PC-3 (cell line): ENCODE data around the gene CFAP99. TPM values are rescaled to one million over a fixed set of nuclear protein-coding genes. Genes with fewer than 3 reads are reported as not detected.
A peak's percentile ranks its signal among the peaks of the same experiment; 100 is the strongest.
"Not testable (repeated sequence)": the region's sequence is repeated elsewhere in the genome, so short reads cannot be mapped to it uniquely, and the experiment has no call there.

Experiments
- ATAC-seq: fragments of 200-7000 bp; cut with Tn5 transposase; 2 replicates; pipeline ENCODE4 v1.9.1; 2020; ENCODE audit warnings: mild to moderate bottlenecking, moderate library complexity
- BruUV-seq: library from RNA; stranded (reverse); fragments of 400-500 nt; replicated peaks from 2 replicates; lab custom pipeline; 2021; lab: Mats Ljungman, UMichigan
- CTCF ChIA-PET: fragments of 300-600 bp; sonication (Branson Sonifier 250); formaldehyde crosslinking; loops from one replicate; lab custom pipeline; 2022; ENCODE audit warnings: antibody characterized with exemption; lab: Charles Lee
- POLR2A ChIA-PET: fragments of 300-600 bp; sonication (Branson Sonifier 250); formaldehyde crosslinking; loops from one replicate; lab custom pipeline; 2022; ENCODE audit warnings: antibody characterized with exemption; ENCODE audit not compliant: unreplicated experiment; lab: Charles Lee
- DNase-seq: peaks from one replicate; pipeline ENCODE4 v3.0.0-alpha.2; 2015
- H2AFZ ChIP-seq: fragments of 300-600 bp; sonication (generic); 2 replicates; pipeline ENCODE4 v1.6.0; 2016; ENCODE audit warnings: antibody characterized with exemption, low read length
- H3F3A ChIP-seq: fragments of 300-600 bp; sonication (generic); one replicate; pipeline ENCODE4 v1.6.0; 2017; ENCODE audit warnings: antibody characterized with exemption, low read length, control low read depth, mild to moderate bottlenecking; ENCODE audit not compliant: unreplicated experiment
- H3K27ac ChIP-seq: fragments of 300-600 bp; sonication (generic); 2 replicates; pipeline ENCODE4 v1.5.1; 2016; ENCODE audit warnings: mild to moderate bottlenecking, low read length
- H3K27me3 ChIP-seq: fragments of 300-600 bp; sonication (generic); 2 replicates; pipeline ENCODE4 v1.6.1; 2016; ENCODE audit warnings: low read length, mixed read lengths
- H3K36me3 ChIP-seq: fragments of 300-600 bp; sonication (generic); 2 replicates; pipeline ENCODE4 v1.6.1; 2016; ENCODE audit warnings: low read depth, mixed run types, low read length, mixed read lengths
- H3K4me1 ChIP-seq: fragments of 300-600 bp; sonication (generic); 2 replicates; pipeline ENCODE4 v1.5.1; 2016; ENCODE audit warnings: low read length; ENCODE audit not compliant: insufficient read depth
- H3K4me2 ChIP-seq: fragments of 300-600 bp; sonication (generic); 2 replicates; pipeline ENCODE4 v1.6.0; 2016; ENCODE audit warnings: low read length
- H3K4me3 ChIP-seq: fragments of 300-600 bp; sonication (generic); 2 replicates; pipeline ENCODE4 v1.5.1; 2016; ENCODE audit warnings: mild to moderate bottlenecking, low read length, mixed read lengths
- H3K79me2 ChIP-seq: fragments of 300-600 bp; sonication (generic); 2 replicates; pipeline ENCODE4 v1.6.1; 2017; ENCODE audit warnings: low read length, mixed read lengths
- H3K9ac ChIP-seq: fragments of 300-600 bp; sonication (generic); 2 replicates; pipeline ENCODE4 v1.6.0; 2016; ENCODE audit warnings: mild to moderate bottlenecking, low read length
- H3K9me2 ChIP-seq: fragments of 300-600 bp; sonication (generic); replicated peaks from 2 replicates; pipeline ENCODE4 v1.6.1; 2016; ENCODE audit warnings: mixed run types, low read length, mixed read lengths
- H3K9me3 ChIP-seq: fragments of 300-600 bp; sonication (generic); 2 replicates; pipeline ENCODE4 v1.6.1; 2016; ENCODE audit warnings: low read length, mixed read lengths
- H4K20me1 ChIP-seq: fragments of 300-600 bp; sonication (generic); 2 replicates; pipeline ENCODE4 v1.6.1; 2016; ENCODE audit warnings: low read length, mixed read lengths
- EZH2 ChIP-seq: fragments of 300-600 bp; sonication (generic); IDR thresholded peaks from one replicate; pipeline ENCODE4 v1.6.1; 2017; ENCODE audit warnings: antibody characterized with exemption, mild to moderate bottlenecking, low read length; ENCODE audit not compliant: unreplicated experiment
- EZH2phosphoT487 ChIP-seq: fragments of 300-600 bp; sonication (generic); IDR thresholded peaks from 2 replicates; pipeline ENCODE4 v1.6.1; 2018; ENCODE audit warnings: mild to moderate bottlenecking, antibody characterized with exemption, low read length, borderline replicate concordance
- intact Hi-C: fragments of 100-400 bp; cut with micrococcal nuclease; formaldehyde crosslinking; loops from 2 replicates; pipeline ENCODE4 v1.9.0; 2023
- total RNA-seq: library from RNA; depleted of rRNA; stranded (reverse); fragments of >200 nt; gene quantifications from 2 replicates; pipeline ENCODE4 v1.2.3, GENCODE V29; 2014
- TF ChIP-seq, protein P1 (sequence below): fragments of 300-600 bp; sonication (generic); conservative IDR thresholded peaks from 2 replicates; pipeline ENCODE4 v1.5.1; 2017; ENCODE audit warnings: antibody characterized with exemption, low read depth, mild to moderate bottlenecking, low read length

CFAP99 gene
- total RNA-seq, 1 experiment from 2014 or later, result not detected

DNA sequence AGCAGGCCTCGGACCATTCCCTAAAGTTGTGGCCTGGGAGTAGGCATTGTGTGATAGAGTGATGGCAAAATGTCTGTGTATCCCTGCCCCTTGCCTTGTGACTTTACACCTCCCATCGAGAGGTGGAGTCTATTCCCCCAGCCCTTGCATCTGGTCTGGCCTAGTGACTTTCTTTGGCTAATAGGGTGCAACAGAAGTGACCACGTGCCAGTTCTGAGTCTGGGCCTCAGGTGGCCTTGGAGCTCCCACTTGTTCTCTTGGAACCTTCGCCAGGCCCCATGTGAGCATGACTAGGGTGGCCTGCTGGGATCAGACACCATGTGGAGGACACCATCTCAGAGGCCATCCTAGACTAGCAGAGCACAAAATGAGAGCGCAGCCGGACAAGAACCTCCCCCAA, 46.3 kb downstream of the CFAP99 start:
- H2AFZ ChIP-seq, result no peak overlapping the region
- H3K9me3 ChIP-seq, result no peaks in the 10 kb centered on the region
- H3K4me3 ChIP-seq, result no peak overlapping the region
- DNase-seq (no peak), ATAC-seq (no peak)
- intact Hi-C loops, result loop anchor here (5.0 to 10.0 kb wide), 2 partner anchors 50 to 72 kb away; partner anchors contain the start of genes CFAP99, FAM193A and ZFYVE28
- no peak overlapping the region for H3K4me2 ChIP-seq
- H3F3A ChIP-seq, result no peaks in the 10 kb centered on the region
- peaks cover 25% of the 10 kb centered on the region for H3K79me2 ChIP-seq
- no peak overlapping the region for H3K9ac ChIP-seq
- no peaks in the 10 kb centered on the region for H3K36me3 ChIP-seq
- H3K9me2 ChIP-seq, result no peaks in the 10 kb centered on the region
- no peak overlapping the region for H3K27ac ChIP-seq
- POLR2A ChIA-PET, result no interaction called here
- no peaks in the 10 kb centered on the region for H3K27me3 ChIP-seq
- CTCF ChIA-PET, result interaction anchor here (0.8 kb wide), 1 partner anchor 63 kb away, joined by 5 read pairs; no protein-coding TSS in a partner anchor
- H4K20me1 ChIP-seq, result peaks cover 3% of the 10 kb centered on the region
- H3K4me1 ChIP-seq, result peaks cover 7% of the 10 kb centered on the region; the same call in 1 of the 2 replicates
- TF ChIP-seq, protein P1, sequence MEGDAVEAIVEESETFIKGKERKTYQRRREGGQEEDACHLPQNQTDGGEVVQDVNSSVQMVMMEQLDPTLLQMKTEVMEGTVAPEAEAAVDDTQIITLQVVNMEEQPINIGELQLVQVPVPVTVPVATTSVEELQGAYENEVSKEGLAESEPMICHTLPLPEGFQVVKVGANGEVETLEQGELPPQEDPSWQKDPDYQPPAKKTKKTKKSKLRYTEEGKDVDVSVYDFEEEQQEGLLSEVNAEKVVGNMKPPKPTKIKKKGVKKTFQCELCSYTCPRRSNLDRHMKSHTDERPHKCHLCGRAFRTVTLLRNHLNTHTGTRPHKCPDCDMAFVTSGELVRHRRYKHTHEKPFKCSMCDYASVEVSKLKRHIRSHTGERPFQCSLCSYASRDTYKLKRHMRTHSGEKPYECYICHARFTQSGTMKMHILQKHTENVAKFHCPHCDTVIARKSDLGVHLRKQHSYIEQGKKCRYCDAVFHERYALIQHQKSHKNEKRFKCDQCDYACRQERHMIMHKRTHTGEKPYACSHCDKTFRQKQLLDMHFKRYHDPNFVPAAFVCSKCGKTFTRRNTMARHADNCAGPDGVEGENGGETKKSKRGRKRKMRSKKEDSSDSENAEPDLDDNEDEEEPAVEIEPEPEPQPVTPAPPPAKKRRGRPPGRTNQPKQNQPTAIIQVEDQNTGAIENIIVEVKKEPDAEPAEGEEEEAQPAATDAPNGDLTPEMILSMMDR, result no peak
- TF ChIP-seq EZH2, result no peak
- no peak for TF ChIP-seq EZH2phosphoT487
- BruUV-seq, result no TSS peak

DNA sequence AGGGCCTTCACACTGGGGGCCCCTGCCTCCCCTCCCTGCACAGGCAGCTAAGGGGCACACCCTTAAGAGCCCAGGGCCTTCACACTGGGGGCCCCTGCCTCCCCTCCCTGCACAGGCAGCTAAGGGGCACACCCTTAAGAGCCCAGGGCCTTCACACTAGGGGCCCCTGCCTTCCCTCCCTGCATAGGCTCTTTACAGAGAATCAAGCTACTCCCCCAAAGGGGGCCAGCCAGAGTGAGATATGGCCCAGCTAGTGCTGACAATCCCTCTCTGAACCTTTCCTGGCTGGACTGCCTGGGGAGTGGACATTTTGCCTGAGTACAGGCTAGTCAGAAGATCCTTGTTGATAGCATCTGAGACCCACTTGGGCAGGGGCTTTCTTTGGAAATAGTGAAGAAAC, 46.8 kb downstream of the CFAP99 start:
- H3K36me3 ChIP-seq, H3K4me3 ChIP-seq, H3K9ac ChIP-seq, H3K9me2 ChIP-seq, H3K4me2 ChIP-seq, H4K20me1 ChIP-seq, H3K27me3 ChIP-seq, CTCF ChIA-PET, POLR2A ChIA-PET, H3F3A ChIP-seq, BruUV-seq, H3K9me3 ChIP-seq, H3K27ac ChIP-seq, DNase-seq, H2AFZ ChIP-seq, ATAC-seq: not testable (repeated sequence)
- intact Hi-C loops, result loop anchor here (5.0 to 10.0 kb wide), 2 partner anchors 51 to 72 kb away; partner anchors contain the start of genes CFAP99, FAM193A and ZFYVE28
- Histone ChIP-seq H3K79me2 (peaks cover 30% of the 10 kb centered on the region), H3K4me1 (peaks cover 13% of the 10 kb centered on the region; the same call in 1 of the 2 replicates)

DNA sequence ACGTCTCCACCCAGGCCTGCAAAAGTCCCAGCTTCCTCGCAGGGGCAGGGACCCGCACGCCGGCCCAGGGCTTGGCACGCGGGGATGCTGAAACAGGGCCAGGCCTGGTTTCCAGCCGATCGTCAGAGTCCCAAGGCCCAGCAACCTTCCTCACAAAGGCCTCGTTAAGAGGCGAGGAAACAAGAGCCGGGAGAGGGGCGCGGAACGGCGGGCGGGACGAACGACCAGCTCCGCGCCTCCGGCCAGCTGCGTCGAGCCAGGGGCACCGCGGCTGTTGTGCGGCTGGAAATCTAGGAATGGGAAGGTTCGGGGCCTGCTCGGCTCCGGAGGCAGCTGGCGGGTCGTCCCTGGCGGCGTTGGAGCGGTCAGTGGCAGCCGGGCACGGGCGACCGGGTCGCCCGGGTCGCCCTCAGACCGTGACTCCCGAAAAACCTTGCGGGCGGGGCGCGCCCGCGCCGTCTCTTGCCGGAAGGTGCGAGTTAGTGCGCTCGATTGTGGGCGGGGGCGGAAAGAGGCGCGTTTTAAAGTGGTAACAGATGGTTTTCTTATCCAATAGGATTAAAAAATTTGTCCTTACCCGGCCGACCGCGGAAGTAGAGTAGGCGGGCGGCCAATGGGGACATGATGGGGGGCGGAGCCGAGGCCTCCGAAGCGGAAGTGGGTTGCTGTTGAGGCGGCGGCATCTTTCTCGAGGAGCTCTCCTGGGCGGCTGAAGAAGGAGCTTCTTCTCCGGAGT, 49.9 kb downstream of the CFAP99 start, which contains the start of gene RNF4:
Gene RNF4 (plus strand): TSS at position 651 of the 736 bp plus-strand sequence. CDS start 21,388 bp downstream, outside the sequence.
- H3K36me3 ChIP-seq, result peaks cover 23% of the 10 kb centered on the region
- peak within 1 kb of the TSS; percentile 89 for H2AFZ ChIP-seq
- peaks cover 19% of the 10 kb centered on the region; the same call in 1 of the 2 replicates for H3K4me1 ChIP-seq
- peak within 1 kb of the TSS; percentile 97 for H3K9ac ChIP-seq
- TF ChIP-seq EZH2 (no peak), EZH2phosphoT487 (no peak)
- peak within 1 kb of the TSS; percentile 48 for H3K27ac ChIP-seq
- H3K9me3 ChIP-seq, result no peaks in the 10 kb centered on the region
- H3K4me3 ChIP-seq, result peak within 1 kb of the TSS; percentile 100
- intact Hi-C loops, result loop anchor here (5.0 to 10.0 kb wide), 2 partner anchors 54 to 69 kb away; partner anchors contain the start of genes CFAP99, FAM193A and ZFYVE28
- ATAC-seq (peak; percentile 84), DNase-seq (peak; percentile 92)
- no TSS peak for BruUV-seq
- H3K27me3 ChIP-seq, result no peaks in the 10 kb centered on the region
- H3F3A ChIP-seq, result no peaks in the 10 kb centered on the region
- ChIA-PET CTCF (interaction anchor here (0.5 to 0.7 kb wide), 4 partner anchors 28 to 528 kb away, joined by 3 to 4 read pairs (median 3); no protein-coding TSS in a partner anchor), POLR2A (interaction anchor here (0.6 to 0.8 kb wide), 2 partner anchors 226 to 453 kb away, joined by 3 to 6 read pairs; no protein-coding TSS in a partner anchor)
- H3K9me2 ChIP-seq, result no peaks in the 10 kb centered on the region
- peaks cover 61% of the 10 kb centered on the region for H3K79me2 ChIP-seq
- H3K4me2 ChIP-seq, result peak within 1 kb of the TSS; percentile 100
- H4K20me1 ChIP-seq, result peaks cover 27% of the 10 kb centered on the region
